Stimulated activated CD4-positive, alpha-beta T cell treated with anti-CD3 and anti-CD28 coated beads, Interleukin-12 subunit alpha, Interleukin-12 subunit beta, amount 100 ng/mL, for 24 hours (primary cell): ENCODE results near the gene SUGP1.
"Not testable (repeated sequence)": the region's sequence is repeated elsewhere in the genome, so short reads cannot be mapped to it uniquely, and the experiment has no call there.

ENCODE experiments used
- DNase-seq, 2 experiments: peaks; one replicate each; pipeline ENCODE4 v3.0.0-alpha.2; 2020; ENCODE audit warnings: low read depth in 2 of 2

Gene SUGP1

DNA sequence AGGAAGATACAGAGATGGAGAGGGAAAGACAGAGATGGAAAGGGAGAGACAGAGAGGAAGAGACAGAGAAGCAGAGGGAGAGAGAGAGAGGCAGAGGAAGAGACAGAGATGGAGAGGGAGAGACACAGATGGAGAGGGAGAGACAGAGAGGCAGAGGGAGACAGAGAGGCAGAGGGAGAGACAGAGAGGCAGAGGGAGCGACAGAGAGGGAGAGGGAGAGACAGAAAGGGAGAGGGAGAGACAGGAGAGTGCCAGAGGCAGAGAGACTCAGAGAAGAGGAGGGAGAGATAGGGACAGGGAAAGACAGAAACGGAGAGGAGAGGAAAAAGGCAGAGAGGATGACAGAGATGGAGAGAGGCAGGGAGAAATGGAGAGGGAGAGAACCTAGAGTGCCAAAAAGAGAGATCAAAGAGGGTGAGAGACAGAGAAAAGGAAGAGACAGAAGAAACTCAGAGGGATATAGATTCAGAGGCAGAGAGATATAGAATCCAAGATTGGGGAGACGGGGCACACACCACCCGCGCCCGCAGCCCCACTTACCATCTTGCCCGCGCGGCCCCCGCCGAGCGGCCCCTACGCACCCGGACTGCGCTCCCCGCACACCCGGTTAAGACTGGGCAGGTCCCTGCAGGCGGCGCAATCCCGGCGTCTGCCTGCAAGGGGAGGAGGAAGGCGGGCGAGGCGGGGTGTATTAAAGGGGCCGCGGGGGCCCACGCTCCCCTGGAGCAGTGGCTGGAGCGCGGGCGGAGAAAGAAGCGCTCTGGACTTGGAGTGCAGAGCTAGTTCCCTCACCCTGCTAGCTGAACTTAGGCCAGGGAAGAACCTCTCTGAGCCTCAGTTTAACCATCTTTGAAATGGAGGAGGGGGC lies 57.9 kb downstream of the SUGP1 start:
- no peak for DNase-seq

DNA sequence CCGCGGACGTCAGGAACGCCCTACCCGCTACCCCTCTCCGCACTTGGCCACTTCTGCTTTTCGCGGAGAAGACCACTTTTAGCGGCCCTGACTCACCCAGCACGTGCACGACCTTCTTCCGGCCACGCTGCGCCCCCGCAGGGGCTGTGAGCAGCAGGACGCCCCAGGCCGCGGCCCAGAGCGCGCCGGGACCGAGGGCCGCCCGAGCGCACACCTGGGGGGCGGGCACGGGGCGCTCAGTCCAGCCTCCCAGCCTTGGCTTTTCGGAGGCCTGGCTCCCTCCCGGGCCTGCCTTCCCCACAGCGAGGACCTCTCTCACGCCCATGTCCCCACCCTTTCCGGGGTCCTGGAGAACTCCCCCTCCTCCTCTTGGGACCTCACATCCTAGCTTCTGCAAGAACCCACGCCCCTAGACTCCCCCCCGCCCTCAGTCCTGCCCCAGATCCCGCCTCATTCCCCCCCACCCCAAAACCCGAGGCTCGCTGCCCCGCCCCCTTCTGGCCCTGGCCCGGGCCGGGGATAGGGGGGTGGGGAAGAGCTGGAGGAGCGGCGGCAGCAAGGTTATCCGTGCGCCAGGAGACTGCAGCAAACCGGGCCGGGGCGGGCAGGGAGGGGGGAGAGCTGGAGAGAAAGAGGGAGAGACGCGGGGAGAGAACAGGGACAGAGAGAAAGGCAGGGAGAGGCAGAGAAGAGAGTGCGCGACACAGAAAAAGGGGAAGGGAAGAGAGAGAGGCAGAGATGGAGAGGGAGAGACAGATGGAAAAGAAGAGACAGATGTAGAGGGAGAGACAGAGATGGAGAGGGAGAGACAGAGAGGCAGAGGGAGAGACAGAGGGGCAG lies 58.7 kb downstream of the SUGP1 start:
- no peak for DNase-seq

DNA sequence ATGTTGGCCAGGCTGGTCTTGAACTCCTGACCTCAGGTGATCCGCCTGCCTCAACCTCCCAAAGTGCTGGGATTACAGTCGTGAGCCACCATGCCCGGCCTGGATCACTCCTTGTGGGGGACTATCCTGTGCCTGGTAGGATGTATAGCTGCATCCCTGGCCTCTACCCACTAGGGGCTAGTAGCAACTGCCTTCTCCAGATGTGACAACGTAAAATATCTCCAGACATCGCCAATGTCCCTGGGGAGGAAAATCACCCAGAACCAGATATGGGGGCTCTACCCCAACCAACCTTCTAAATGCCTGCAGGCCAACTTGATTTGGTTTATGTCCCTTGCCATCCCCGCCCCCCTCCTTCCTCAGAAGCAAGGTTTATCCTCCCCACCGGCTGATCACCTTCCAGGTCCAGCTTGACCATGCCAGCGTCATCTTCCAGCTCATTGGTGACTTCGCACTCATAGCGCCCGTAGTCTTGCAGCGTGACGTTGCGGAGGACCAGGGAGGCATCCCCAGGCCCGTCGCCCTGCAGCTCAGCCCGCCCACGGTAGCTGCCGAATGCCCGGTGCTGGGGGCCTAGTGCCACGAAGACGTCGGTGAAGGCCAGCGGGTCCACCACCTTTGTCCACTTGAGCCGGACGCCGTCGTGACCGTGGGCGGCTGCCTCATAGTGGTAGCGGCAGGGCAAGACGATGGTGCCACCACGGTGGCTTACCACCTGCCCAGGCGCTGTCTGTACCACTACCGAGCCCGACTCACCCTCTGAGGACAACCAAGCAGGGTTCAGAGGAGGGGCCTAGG lies 59.7 kb downstream of the SUGP1 start:
- no peak for DNase-seq

DNA sequence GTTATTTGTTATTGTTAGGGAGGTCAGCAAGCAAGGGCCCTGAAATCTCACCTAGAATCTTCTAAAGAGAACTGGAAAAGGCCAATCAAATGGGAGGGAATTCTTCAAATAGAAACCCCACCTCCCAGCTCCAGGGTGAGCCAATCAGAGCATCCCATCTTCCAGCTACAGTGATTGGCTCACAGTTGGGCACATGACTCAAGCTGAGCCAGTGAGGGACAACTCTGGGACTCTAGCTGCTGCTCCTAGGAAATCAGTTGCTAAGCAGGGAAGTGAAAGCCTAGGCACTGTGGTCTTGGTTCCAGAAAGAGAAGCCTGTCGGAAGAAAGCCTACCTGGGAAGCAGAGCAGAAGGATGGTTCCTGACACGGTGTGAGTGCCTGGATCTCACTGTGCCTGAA lies 60.6 kb downstream of the SUGP1 start:
- no peak for DNase-seq

DNA sequence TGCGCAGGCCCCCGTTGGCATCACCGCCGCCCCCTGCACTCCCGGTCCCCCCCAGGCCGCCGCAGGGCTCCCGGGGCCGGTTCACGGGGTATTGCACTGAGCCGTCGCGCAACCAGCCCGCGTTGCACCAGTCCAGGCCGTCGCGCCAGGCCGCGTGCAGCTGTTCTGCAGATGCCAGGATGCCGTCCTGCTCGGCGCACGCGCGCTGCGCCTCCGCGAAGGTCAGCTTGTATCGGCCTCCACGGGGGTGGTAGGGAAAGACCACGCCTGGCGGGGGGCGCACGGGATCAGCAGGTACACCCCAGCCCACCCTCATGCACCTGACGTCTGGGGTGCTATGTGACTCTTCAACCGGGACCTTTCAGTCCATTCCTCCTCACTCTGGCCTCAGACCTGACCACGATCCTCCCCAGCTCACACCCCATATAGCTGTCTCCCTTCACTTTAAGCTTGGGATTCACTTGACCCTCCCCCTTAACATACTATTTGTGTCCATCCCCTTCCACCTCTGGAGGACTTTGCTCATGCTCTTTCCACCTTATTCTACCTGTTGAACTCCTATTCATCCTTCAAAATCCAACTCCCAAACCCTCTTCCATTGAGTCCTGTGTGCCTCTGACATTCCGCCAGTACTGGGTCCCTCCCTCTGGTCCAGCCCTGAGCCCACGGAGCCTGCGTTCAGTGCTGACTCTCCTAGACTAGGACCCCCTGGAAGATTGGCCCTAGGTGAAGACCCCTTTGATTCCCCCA lies 61.5 kb downstream of the SUGP1 start:
- DNase-seq: no peak

DNA sequence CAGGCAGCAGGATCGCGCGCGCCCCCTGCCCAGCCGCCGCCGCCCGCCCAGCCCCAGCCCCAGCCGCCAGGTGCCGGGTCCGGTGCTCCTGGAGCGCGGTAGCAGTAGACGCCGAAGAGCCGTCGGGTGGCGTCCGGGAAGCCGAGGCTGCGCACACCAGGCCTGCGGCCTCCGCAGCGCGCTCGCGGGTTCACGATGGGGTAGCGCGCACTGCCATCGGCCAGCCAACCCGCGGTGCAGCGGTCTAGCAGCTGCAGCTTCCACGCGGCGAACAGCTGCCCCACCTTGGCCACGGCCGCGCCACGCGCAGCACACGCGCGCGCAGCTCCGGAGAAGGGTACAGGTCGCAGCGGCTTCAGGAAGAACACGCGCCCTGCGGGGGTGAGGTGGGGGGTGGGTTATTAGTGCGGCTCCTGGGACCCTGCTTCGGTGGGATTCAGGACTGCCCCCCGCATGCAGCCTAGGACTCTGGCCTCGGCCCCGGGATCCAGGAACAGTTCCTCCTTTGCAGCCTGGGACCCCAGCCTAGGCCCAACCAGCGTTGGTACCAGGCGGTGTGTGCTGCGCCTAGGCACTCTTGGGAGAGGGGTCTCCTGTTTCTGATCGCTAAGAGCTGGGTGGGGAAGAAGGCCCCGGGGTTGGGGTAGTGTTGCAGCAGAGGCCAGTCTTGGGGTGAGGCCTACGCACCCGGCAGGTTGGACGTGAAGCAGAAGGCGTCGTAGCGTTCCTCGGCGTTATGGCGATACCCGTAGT lies 62.3 kb downstream of the SUGP1 start:
- no peak for DNase-seq

DNA sequence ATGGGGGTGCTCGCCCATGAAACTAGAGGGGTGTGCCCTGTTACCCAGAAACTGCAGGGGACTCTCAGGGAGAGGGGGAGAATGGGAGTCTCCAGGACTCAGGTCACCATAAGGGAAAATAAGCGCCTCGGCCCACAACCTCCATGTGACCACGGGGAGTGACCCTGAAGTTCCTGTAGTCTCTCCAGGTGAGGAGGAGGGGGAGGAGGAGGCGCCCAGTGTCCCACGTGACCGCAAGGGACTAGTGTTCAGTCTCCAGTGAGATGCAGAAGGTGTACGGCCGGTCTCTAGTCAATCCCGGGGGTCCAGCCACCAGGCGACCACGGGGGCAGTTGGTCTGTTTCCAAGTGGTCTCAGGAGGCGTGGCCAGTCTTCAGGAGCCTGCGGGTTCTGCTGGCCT lies 63.2 kb downstream of the SUGP1 start:
- no peak for DNase-seq

DNA sequence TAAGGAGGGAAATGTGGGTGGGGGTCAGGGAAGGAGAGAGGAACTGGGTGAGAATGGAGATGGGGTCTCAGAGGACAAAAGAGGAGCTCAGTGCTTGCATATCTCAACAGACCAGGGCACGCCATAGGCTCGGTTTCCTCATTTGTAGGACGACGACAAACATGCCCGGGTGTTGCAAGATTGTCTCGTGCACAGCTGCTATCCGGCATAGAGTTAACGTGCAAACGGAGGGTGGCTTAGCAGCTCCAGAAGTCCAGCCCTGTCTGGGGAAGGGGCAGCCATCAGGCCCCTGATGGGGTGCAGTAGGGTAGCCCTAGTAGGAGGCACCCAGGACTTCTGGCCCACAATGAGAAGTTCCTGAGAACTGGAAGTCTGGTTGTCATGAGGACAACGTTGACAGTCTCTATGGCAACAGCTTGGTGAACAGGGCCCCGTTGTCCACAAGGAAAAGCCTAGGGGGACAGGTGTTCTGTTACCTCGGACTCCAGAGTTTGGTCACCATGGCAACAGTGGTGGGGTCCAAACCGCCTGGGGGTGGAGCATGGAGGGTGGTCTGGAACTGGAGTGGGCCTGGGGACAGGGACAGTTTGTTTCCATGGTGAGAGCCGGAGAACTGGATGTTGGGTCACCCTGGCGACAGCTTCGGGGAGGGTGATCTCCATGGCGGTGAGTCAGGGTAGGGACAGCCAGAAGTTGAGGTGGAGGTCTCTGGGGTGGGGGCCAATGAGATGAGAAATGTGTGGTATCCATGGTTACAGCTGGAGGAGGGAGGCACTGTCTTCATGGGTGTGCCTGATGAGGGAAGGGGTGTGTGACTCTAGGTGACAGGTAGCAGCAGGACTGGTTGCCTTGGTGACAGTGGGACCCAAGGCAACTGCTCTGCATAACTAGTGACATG lies 64.0 kb downstream of the SUGP1 start:
- no peak for DNase-seq

DNA sequence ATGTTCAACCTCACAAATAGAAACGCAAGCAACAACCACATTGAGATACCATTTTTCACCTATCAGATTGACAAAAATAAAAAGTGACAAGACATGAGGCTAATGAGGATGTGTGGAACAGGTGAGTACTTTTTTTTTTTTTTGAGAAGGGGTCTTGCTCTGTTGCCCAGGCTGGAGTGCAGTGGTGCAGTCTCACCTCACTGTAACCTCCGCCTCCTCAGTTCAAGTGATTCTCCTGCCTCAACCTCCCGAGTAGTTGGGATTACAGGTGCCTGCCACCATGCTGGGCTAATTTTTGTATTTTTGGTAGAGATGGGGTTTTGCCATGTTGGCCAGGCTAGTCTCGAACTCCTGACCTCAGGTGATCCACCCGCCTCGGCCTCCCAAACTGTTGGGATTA lies 66.9 kb downstream of the SUGP1 start:
- DNase-seq: not testable (repeated sequence)

DNA sequence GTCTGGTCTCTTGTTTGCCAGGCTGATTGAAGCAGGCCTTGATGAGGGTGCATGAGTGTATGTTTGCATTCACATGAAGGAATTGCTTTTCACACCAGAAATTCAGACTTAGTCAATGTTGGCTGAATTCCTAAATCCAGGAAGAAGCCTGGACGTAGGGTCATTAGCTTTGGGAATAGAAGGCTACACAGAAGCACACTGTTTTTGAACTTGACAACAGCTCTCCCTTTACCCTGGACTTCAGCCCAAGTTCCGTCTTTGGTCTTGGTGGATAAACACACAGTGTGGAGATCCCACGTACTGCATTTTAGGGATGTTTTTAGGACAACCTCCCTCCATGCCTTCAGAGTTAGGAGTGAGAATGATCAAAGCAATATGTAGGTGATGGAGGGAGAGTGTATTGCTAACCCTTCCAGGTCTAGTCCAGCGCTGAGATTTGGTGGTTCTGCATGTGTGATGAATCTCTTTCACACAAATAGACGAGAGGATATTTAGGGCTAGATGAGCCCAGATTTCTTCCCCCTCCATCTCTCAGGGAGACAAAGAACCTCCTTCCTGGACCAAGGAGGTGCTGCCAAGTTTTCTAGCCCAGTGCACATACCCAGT lies 70.0 kb downstream of the SUGP1 start:
- no peak for DNase-seq

DNA sequence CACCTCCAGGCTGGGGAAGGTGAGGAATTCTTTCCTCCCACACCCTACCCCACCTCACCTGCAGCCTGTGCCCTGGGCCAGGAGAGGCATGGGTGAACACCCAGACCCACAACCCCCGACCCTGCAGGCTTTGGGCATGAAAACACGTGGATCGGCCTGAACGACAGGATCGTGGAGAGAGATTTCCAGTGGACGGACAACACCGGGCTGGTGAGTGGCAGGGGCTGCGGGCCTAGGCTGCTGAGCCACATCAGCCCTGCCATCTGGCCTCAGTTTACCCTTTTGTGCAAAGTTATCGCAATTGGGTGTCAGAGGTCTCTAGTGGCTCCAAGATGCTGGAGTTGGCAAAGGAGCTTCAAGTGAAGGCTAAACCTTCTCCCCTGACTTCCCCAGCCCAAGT lies 79.8 kb downstream of the SUGP1 start:
- no peak for DNase-seq

DNA sequence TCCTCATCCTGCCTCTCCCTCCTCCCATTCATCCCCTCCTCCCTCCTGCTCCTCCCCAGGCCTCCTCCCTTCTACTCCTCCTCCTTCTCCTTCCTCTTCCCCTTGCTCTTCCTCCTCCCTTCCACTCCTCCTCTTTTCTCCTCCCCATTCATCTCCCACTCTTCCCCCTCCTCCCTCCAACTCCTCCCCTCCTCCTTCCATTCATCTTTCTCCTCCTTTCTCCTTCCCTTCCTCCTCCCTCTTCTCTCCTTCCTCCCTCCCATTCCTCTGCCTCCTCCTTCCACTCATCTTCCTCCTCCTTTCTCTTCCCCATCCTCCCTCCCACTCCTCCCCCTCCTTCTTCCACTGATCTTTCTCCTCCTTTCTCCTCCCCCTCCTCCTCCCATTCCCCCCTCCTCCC lies 80.6 kb downstream of the SUGP1 start:
- DNase-seq: no peak

DNA sequence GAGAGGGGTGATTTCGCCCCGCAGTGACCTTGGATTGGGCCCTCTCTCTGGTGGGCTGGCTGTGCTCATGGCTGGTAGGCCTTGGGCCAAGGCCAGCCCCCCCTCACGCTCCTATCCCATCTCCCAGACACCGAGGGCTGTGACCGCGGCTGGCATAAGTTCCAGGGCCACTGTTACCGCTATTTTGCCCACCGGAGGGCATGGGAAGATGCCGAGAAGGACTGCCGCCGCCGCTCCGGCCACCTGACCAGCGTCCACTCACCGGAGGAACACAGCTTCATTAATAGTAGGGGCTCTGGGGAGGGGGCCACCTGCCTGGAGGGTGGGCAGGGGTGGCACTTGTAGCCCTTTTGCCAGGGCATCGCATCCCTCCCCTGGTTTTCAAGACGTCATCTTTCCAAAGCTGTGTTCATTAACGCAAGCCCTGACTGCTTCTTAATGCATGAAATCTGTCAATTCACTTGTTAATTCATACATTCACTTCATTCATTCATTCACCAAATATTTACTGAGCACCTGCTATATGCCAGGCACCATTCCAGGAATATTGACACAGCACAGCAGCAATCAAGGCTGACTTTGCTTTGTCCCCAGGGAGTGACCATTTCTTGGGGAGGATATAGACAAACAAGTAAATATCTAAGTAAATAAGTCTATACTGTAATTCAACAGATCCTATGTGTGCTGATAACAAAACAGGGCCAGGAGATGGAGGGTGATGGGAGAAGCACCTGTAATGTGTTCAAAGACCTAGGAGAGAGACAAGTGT lies 82.0 kb downstream of the SUGP1 start:
- DNase-seq: no peak

DNA sequence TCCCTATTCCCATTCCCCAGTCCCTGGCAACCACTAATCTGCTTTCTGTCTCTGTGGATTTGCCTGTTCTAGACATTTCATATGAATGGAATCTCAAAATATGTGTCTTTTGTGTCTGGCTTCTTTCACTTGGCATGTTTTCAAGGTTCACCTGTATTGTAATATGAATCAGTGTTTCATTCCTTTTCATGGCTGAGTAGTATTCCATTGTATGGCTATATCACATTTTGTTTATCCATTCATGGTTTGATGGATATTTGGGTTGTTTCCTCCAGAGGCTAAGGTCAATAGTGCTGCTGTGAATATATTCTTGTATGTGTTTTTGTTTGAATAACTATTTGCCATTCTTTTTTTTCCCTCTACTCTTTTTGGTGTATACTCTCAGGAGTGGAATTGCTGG lies 84.1 kb downstream of the SUGP1 start:
- no peak for DNase-seq

DNA sequence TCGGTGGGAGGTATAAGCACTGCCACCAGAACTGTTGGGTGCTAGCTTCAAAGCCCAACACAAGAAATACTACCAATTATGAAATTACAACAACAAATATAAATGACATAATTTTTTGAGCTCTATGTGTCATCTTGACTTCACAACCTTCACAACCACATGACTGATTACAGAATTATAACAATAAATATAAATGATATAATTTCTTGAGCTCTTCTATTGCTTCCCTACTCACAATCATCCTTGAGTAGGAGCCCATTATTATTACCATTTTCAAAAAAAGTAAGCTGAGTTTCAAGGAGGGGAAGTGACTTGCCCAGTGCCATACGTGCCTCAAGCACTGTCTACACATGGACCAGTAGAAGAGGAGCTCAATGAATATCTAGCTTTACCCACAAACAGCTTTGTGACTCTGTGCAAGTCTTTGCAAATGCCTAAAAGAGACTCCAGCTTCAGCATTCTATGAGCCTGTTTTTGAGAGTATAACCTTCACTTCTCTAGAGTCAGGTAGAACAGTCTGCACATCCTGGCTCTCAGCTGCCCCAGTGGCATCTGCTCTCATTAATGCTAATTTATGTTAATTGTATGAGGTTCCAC lies 86.0 kb downstream of the SUGP1 start:
- no peak for DNase-seq

DNA sequence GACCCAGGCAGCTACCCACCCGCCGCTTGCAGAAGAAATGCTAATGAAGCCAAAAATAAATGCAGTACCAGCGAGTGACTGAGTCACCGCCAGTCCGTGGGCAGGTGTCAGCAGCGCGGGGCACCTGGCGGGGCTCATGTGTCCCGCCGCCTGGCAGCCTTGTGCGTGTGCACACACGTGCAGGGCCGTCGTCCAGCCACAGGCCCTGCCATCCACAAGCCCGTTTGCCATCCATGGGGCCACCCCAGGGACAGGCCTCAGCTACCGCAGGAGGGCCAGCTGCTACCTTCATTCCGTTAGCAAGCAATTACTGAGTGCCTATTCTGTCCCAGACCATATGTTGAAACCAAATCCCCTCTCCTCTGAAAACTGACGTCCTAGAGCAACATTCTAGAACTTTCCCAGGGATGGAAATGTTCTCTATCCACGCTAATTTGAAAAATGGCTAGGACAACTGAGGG lies 88.0 kb downstream of the SUGP1 start:
- no peak for DNase-seq

DNA sequence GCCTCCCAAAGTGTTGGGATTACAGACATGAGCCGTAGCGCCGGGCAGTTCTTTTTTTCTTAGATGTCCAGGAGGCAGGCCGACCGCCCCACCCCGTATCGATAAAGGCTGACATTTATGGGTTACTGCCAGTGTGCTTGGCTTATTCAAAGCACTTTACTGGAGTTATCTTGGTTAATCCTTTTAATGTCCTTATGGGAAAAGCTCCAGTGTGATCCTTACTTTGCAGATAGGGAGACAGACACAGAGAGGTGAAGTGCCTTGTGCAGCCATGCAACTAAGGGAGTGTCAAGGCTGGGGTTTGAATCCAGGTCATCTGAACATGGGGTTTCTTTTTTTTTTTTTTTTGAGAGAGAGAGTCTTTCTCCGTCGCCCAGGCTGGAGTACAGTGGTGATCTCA lies 89.3 kb downstream of the SUGP1 start:
- DNase-seq: no peak

DNA sequence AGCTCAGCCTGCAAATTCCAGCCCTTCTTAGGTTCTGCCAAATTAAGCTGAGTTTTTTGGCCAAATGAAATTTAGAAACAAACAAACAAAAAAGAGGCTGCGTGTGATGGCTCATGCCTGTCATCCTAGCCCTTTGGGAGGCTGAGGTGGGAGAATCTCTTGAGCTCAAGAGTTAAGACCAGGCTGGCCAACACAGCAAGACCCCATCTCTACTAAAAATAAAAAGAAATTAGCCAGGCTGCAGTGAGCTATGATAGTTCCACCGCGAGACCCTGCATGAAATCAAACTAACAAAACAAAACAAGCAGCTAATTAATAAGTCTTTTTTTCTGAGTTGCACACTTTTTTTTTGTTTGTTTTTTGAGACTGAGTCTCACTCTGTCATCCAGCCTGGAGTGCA lies 90.6 kb downstream of the SUGP1 start:
- no peak for DNase-seq
